Hepatocyte (in vitro differentiated cells): Measurements from ENCODE around the gene S100P. TPM values are rescaled to one million over a fixed set of nuclear protein-coding genes. Genes with fewer than 3 reads are reported as not detected.
A peak's percentile ranks its signal among the peaks of the same experiment; 100 is the strongest.

Source experiments
- DNase-seq: peaks from one replicate; pipeline ENCODE4 v3.0.0-alpha.2; 2016; ENCODE audit warnings: low spot score
- H2AFZ ChIP-seq: fragments of 200-600 bp; sonication (generic); 2 replicates; pipeline ENCODE4 v1.6.0; 2016; ENCODE audit warnings: antibody characterized with exemption, mild to moderate bottlenecking
- H3K27ac ChIP-seq: fragments of 200-600 bp; sonication (generic); 2 replicates; pipeline ENCODE4 v1.5.1; 2016; ENCODE audit warnings: mild to moderate bottlenecking
- H3K27me3 ChIP-seq: fragments of 200-600 bp; sonication (generic); 2 replicates; pipeline ENCODE4 v1.6.1; 2016
- H3K36me3 ChIP-seq: fragments of 200-600 bp; sonication (generic); replicated peaks from 2 replicates; pipeline ENCODE4 v1.5.1; 2016; ENCODE audit warnings: low read depth; ENCODE audit not compliant: insufficient read depth
- H3K4me1 ChIP-seq: fragments of 200-600 bp; sonication (generic); 2 replicates; pipeline ENCODE4 v1.5.1; 2016; ENCODE audit warnings: mild to moderate bottlenecking, moderate library complexity; ENCODE audit not compliant: insufficient read depth
- H3K4me2 ChIP-seq: fragments of 200-600 bp; sonication (generic); 2 replicates; pipeline ENCODE4 v1.6.0; 2016
- H3K4me3 ChIP-seq: fragments of 200-600 bp; sonication (generic); 2 replicates; pipeline ENCODE4 v1.5.1; 2016; ENCODE audit warnings: mild to moderate bottlenecking
- H3K79me2 ChIP-seq: fragments of 200-600 bp; sonication (generic); 2 replicates; pipeline ENCODE4 v1.6.0; 2017; ENCODE audit warnings: mild to moderate bottlenecking
- H3K9me2 ChIP-seq: fragments of 200-600 bp; sonication (generic); replicated peaks from 2 replicates; pipeline ENCODE4 v1.6.0; 2017; ENCODE audit warnings: mild to moderate bottlenecking; ENCODE audit not compliant: insufficient read depth
- H3K9me3 ChIP-seq: fragments of 200-600 bp; sonication (generic); 2 replicates; pipeline ENCODE4 v1.5.1; 2016; ENCODE audit warnings: low read depth, mild to moderate bottlenecking
- H4K20me1 ChIP-seq: fragments of 200-600 bp; sonication (generic); 2 replicates; pipeline ENCODE4 v1.6.0; 2016; ENCODE audit warnings: mild to moderate bottlenecking; ENCODE audit not compliant: insufficient read depth, poor library complexity, severe bottlenecking
- EZH2 ChIP-seq: fragments of 200-600 bp; sonication (generic); IDR thresholded peaks from 2 replicates; pipeline ENCODE4 v1.6.1; 2016; ENCODE audit warnings: antibody characterized with exemption, mild to moderate bottlenecking, borderline replicate concordance
- EZH2phosphoT487 ChIP-seq: fragments of 200-600 bp; sonication (generic); IDR thresholded peaks from one replicate; pipeline ENCODE4 v1.6.1; 2018; ENCODE audit warnings: antibody characterized with exemption, mild to moderate bottlenecking, low read depth, moderate library complexity; ENCODE audit not compliant: unreplicated experiment, severe bottlenecking
- WGBS: methylation state at CpG from one replicate; pipeline ENCODE4 v1.1.6; 2016; ENCODE audit warnings: low lambda C conversion rate; ENCODE audit errors: missing lambda C conversion rate; 5-methylcytosine and 5-hydroxymethylcytosine counted together
- polyA plus RNA-seq: library from polyadenylated mRNA; unstranded; fragments of >200 nt; fragmentation: Nextera tagmentation; extraction: Ambion mirVana; gene quantifications from 2 replicates; pipeline ENCODE4 v1.2.1, GENCODE V29; 2016
- total RNA-seq: library from RNA; depleted of rRNA; stranded (reverse); fragments of >200 nt; gene quantifications from 2 replicates; pipeline ENCODE4 v1.2.3, GENCODE V29; 2014
- TF ChIP-seq, protein P1 (sequence below): fragments of 200-600 bp; sonication (generic); IDR thresholded peaks from 2 replicates; pipeline ENCODE4 v1.5.1; 2016; ENCODE audit warnings: antibody characterized with exemption, mild to moderate bottlenecking; ENCODE audit not compliant: poor library complexity

The S100P gene
- total and polyA plus RNA-seq, 2 experiments from 2014 or later: 36.6 to 51.6 TPM

DNA sequence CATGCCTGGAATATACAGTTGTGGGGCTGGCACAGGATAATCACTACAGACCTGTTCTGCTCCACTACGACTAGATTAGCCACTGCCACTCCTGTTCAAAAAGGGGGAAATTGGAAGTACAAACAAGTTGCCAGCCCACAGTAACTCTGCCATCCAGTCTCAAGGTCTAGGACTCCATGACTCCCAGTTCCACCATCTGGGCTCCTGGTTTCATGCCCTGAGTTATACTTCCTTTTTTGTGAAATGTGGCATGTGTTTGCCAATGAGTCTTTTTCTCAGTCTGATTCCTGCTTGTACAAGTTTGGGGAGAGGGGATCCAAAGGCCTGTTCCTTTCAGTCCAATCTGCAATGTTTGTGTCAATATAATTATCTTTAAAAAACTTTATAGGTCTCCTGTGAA lies 21.3 kb downstream of the S100P start:
- WGBS: 100% methylated on average over 1 of the region's 1 CpG
- H4K20me1 ChIP-seq: peaks cover 16% of the 10 kb centered on the region
- H3K27ac ChIP-seq: no peak overlapping the region
- TF ChIP-seq, protein P1, sequence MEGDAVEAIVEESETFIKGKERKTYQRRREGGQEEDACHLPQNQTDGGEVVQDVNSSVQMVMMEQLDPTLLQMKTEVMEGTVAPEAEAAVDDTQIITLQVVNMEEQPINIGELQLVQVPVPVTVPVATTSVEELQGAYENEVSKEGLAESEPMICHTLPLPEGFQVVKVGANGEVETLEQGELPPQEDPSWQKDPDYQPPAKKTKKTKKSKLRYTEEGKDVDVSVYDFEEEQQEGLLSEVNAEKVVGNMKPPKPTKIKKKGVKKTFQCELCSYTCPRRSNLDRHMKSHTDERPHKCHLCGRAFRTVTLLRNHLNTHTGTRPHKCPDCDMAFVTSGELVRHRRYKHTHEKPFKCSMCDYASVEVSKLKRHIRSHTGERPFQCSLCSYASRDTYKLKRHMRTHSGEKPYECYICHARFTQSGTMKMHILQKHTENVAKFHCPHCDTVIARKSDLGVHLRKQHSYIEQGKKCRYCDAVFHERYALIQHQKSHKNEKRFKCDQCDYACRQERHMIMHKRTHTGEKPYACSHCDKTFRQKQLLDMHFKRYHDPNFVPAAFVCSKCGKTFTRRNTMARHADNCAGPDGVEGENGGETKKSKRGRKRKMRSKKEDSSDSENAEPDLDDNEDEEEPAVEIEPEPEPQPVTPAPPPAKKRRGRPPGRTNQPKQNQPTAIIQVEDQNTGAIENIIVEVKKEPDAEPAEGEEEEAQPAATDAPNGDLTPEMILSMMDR: no peak
- TF ChIP-seq EZH2 (no peak), EZH2phosphoT487 (no peak)
- peaks cover 7% of the 10 kb centered on the region for H3K4me1 ChIP-seq
- H3K9me3 ChIP-seq: no peaks in the 10 kb centered on the region
- H2AFZ ChIP-seq: peak overlapping the region; percentile 41
- no peak for DNase-seq
- no peaks in the 10 kb centered on the region for H3K27me3 ChIP-seq
- no peaks in the 10 kb centered on the region for H3K9me2 ChIP-seq
- H3K79me2 ChIP-seq: peaks cover 34% of the 10 kb centered on the region
- H3K4me3 ChIP-seq: no peak overlapping the region
- H3K4me2 ChIP-seq: no peak overlapping the region
- no peaks in the 10 kb centered on the region for H3K36me3 ChIP-seq

DNA sequence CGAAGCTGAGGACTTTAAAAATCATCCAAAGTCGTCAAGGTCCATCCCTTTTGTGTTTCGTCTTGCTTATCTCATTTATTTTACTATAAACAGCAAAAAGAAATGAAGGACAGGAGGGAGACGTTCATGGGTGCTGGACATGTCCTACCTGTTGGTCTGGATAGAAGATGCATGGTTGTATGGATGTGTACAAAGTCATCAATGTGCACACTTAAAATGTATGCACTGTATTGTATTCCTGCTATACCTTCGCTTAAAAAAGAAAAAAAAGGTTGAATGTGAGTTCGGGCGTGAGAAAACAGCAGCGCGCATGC lies 22.0 kb downstream of the S100P start:
- H3K9me3 ChIP-seq: no peaks in the 10 kb centered on the region
- DNase-seq: no peak
- H3K79me2 ChIP-seq: peaks cover 34% of the 10 kb centered on the region
- H2AFZ ChIP-seq: peak overlapping the region; percentile 41
- H3K9me2 ChIP-seq: no peaks in the 10 kb centered on the region
- H3K4me3 ChIP-seq: peak overlapping the region; percentile 11
- no peaks in the 10 kb centered on the region for H3K27me3 ChIP-seq
- H3K27ac ChIP-seq: peak overlapping the region; percentile 11
- TF ChIP-seq, protein P1: no peak
- peaks cover 7% of the 10 kb centered on the region for H3K4me1 ChIP-seq
- 16% methylated on average over 9 of the region's 9 CpGs for WGBS
- peak overlapping the region; percentile 69 for H3K4me2 ChIP-seq
- H4K20me1 ChIP-seq: peaks cover 16% of the 10 kb centered on the region
- no peaks in the 10 kb centered on the region for H3K36me3 ChIP-seq

DNA sequence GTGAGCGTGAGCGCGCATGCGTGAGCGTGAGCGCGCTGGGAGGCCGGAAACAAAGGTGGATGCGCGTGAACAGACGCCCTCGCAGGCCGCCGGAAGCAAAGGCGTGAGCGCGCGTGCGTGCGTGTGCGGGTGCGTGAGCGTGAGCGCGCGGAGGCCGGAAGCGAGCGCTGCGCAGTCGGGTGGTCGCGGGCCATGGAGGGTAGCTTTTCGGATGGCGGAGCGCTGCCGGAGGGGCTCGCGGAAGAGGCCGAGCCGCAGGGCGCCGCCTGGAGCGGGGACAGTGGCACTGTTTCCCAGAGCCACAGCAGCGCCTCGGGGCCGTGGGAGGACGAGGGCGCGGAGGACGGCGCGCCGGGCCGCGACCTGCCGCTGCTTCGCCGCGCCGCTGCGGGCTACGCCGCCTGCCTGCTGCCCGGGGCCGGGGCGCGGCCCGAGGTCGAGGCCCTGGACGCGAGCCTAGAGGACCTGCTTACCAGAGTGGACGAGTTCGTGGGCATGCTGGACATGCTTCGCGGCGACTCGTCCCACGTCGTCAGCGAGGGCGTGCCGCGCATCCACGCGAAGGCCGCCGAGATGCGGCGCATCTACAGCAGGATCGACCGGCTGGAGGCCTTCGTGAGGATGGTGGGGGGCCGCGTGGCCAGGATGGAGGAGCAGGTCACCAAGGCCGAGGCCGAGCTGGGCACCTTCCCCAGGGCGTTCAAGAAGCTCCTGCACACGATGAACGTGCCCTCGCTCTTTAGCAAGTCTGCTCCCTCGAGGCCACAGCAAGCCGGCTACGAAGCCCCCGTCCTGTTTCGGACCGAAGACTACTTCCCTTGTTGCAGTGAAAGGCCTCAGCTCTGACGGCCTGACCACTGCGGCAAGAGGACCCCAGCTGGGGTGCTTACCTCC lies 22.6 kb downstream of the S100P start, which contains the start of gene BLOC1S4:
Gene BLOC1S4 (plus strand): TSS at position 157 of the 894 bp plus-strand sequence. CDS start 36 bp downstream, at position 193.
- Histone ChIP-seq H3K36me3 (no peaks in the 10 kb centered on the region), H3K27me3 (no peaks in the 10 kb centered on the region), H3K9me2 (no peaks in the 10 kb centered on the region), H3K4me1 (peaks cover 7% of the 10 kb centered on the region), H3K4me2 (peak within 1 kb of the TSS; percentile 96), H2AFZ (peak within 1 kb of the TSS; percentile 41), H3K79me2 (peaks cover 34% of the 10 kb centered on the region), H3K27ac (peak within 1 kb of the TSS; percentile 89), H4K20me1 (peaks cover 16% of the 10 kb centered on the region), H3K4me3 (peak within 1 kb of the TSS; percentile 83), H3K9me3 (no peaks in the 10 kb centered on the region)
- DNase-seq: peak; percentile 95
- 1% methylated on average over 88 of the region's 109 CpGs for WGBS
- TF ChIP-seq, protein P1: peak; percentile 31
- TF ChIP-seq EZH2phosphoT487: no peak
